Smooth muscle cell of the pulmonary artery (primary cell): ENCODE results near the gene WDR44. TPM values are rescaled to one million over a fixed set of nuclear protein-coding genes. Genes with fewer than 3 reads are reported as not detected.

Source experiments
- total RNA-seq: library from RNA; depleted of rRNA; stranded (reverse); fragments of >200 nt; gene quantifications from 2 replicates; pipeline ENCODE4 v1.2.3, GENCODE V29; 2014

WDR44 gene
- 15.6 and 17.6 TPM in 2 replicates for total RNA-seq

DNA sequence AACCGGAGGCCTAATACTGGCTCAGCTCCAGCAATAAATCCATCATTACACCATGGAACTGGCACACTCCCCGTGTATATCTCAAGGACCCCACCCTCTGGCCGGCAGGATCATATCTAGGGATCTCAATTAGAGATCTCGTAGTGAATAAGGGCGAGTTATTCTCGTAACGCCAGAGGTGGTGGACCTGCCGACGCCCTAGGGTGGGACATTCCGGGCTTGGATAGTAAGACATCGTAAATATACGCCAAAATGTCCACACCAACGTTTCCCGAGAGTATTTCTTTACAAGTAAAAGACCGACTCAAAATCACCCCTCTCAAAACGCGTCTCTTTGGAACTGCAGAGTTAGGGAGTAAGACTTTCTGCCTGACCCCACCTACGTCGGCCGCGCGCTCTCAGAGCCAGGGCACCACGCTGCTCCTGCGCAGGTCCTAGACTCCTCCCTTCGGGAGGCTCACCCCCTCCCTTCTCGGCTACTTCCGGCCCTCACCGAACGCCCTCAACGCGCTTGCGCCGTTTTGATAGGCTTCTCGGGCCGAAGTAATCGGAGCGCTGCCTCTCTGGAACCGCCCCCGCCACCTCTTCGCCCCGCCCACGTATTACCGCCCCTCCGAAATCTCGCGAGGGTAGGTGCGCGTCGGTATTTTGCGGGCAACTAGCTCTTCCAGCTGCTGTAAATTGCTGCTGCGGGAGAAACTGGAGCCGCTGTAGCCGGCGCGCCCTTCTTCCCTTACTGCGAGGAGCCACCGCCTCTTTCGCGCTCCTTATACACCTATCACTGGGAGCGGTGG, at the start of gene WDR44:
TSS of gene WDR44 (plus strand) at position 643 of the 794 bp plus-strand sequence. CDS start 398 bp downstream, outside the sequence.

GRCh38 chrX:118495061-118495921, 149.4 kb downstream of the WDR44 start, which contains the start of gene DOCK11:
TSS of gene DOCK11 (plus strand) at chrX:118495815. CDS start at chrX:118495972, 157 bp downstream.

Other genes starting within 250 kb of the WDR44 start
- gene KLHL13, start 229.3 kb upstream of the WDR44 start, total RNA-seq = 8.6 and 10.6 TPM in 2 replicates
- gene DOCK11, start 149.7 kb downstream of the WDR44 start, total RNA-seq = 29.7 and 33.8 TPM in 2 replicates